K562 (cell line): ENCODE measurements around the gene NOS1. TPM values are rescaled to one million over a fixed set of nuclear protein-coding genes. Genes with fewer than 3 reads are reported as not detected.

Source experiments
- ATAC-seq: fragments of 200-7000 bp; cut with Tn5 transposase; 3 replicates; pipeline ENCODE4 v1.9.1; 2020; ENCODE audit warnings: moderate library complexity
- BruUV-seq: library from RNA; stranded (reverse); fragments of 400-500 nt; replicated peaks from 2 replicates; lab custom pipeline; 2021; lab: Mats Ljungman, UMichigan
- CTCF ChIA-PET: fragments of 300-600 bp; formaldehyde crosslinking; extraction: SDS; loops from one replicate; lab custom pipeline; 2021; ENCODE audit warnings: low intra/inter-chr PET ratio; lab: Yijun Ruan, JAX
- POLR2A ChIA-PET: fragments of 300-600, 350-650 bp; sonication (Branson Sonifier 250); formaldehyde crosslinking; extraction: SDS; loops from one replicate; lab custom pipeline; 2021; ENCODE audit warnings: antibody characterized with exemption, inconsistent platforms; lab: Yijun Ruan, JAX
- DNase-seq, 4 experiments: peaks; one replicate each; pipeline versions ENCODE4 v3.0.0 to v3.0.0-alpha.2; 2011 to 2018; ENCODE audit warnings: low spot score in 3 of 4, mixed read lengths in 3 of 4; ENCODE audit errors: extremely low read depth in 1 of 4
- FAIRE-seq: peaks from 2 replicates; lab custom pipeline; 2011; peaks lifted over from hg19 to GRCh38; lab: Jason Lieb, UNC
- H2AFZ ChIP-seq: 2 replicates; pipeline ENCODE4 v1.6.0; 2011; ENCODE audit warnings: low read depth, low read length, control low read depth, inconsistent platforms
- H3K27ac ChIP-seq: fragments of 200-600 bp; 3 replicates; pipeline ENCODE4 v1.8.0; 2011; ENCODE audit warnings: low read depth, mild to moderate bottlenecking, control low read depth, inconsistent platforms, low read length, moderate library complexity, mixed read lengths; ENCODE audit errors: extremely low read depth
- H3K27me3 ChIP-seq, 2 experiments: fragments of 300-600 bp in 1 of 2; 2 replicates in 1 of 2; 3 replicates in 1 of 2; pipeline versions ENCODE4 v1.6.0 to v1.8.0; 2011; ENCODE audit warnings: inconsistent platforms in 2 of 2, low read length in 2 of 2, mild to moderate bottlenecking in 1 of 2, mixed read lengths in 1 of 2, moderate library complexity in 1 of 2; ENCODE audit not compliant: control insufficient read depth in 2 of 2, insufficient read depth in 2 of 2
- H3K36me3 ChIP-seq: fragments of 300-600 bp; 3 replicates; pipeline ENCODE4 v1.8.0; 2011; ENCODE audit warnings: mild to moderate bottlenecking, low read length, inconsistent platforms; ENCODE audit not compliant: control insufficient read depth, insufficient read depth
- H3K4me1 ChIP-seq, 2 experiments: fragments of 200-600 bp in 1 of 2; replicated peaks in 1 of 2; 2 replicates in 1 of 2; 3 replicates in 1 of 2; pipeline versions ENCODE4 v1.5.1 to v1.8.0; 2011; ENCODE audit warnings: inconsistent platforms in 2 of 2, low read length in 2 of 2, mild to moderate bottlenecking in 1 of 2, mixed read lengths in 1 of 2, moderate library complexity in 1 of 2; ENCODE audit not compliant: control insufficient read depth in 2 of 2, insufficient read depth in 2 of 2
- H3K4me2 ChIP-seq: 2 replicates; pipeline ENCODE4 v1.6.1; 2011; ENCODE audit warnings: low read length, control low read depth, inconsistent platforms, mixed read lengths; ENCODE audit not compliant: insufficient read depth
- H3K4me3 ChIP-seq: fragments of 200-600 bp; sonication (generic), shearing (Covaris generic); 2 replicates; pipeline ENCODE4 v1.5.1; 2016; ENCODE audit warnings: control low read depth, inconsistent platforms
- H3K79me2 ChIP-seq: fragments of 200-600 bp; 3 replicates; pipeline ENCODE4 v1.8.0; 2011; ENCODE audit warnings: low read length, inconsistent platforms; ENCODE audit not compliant: control insufficient read depth, insufficient read depth
- H3K9ac ChIP-seq, 2 experiments: 2 replicates each; pipeline versions ENCODE4 v1.6.0 to v1.6.1; 2011; ENCODE audit warnings: low read depth in 2 of 2, low read length in 2 of 2, control low read depth in 1 of 2, inconsistent platforms in 1 of 2, mild to moderate bottlenecking in 1 of 2, mixed read lengths in 1 of 2; ENCODE audit not compliant: insufficient read depth in 1 of 2
- H3K9me1 ChIP-seq: one replicate; pipeline ENCODE4 v1.6.0; 2011; ENCODE audit warnings: inconsistent platforms, mild to moderate bottlenecking, low read length, moderate library complexity; ENCODE audit not compliant: control insufficient read depth, insufficient read depth
- H3K9me3 ChIP-seq: replicated peaks from 2 replicates; pipeline ENCODE4 v1.5.1; 2011; ENCODE audit warnings: low read depth, low read length, inconsistent platforms; ENCODE audit not compliant: control insufficient read depth, insufficient read depth
- H4K20me1 ChIP-seq: replicated peaks from 2 replicates; pipeline ENCODE4 v1.6.1; 2011; ENCODE audit warnings: low read length, inconsistent platforms, mixed read lengths; ENCODE audit not compliant: control insufficient read depth, insufficient read depth
- ESRRB ChIP-seq: fragments of 250-450 bp; sonication (Bioruptor Pico); IDR thresholded peaks from 2 replicates; pipeline ENCODE4 v1.5.0; 2020; ENCODE audit warnings: mild to moderate bottlenecking, moderate library complexity, borderline replicate concordance
- JUN ChIP-seq, 2 experiments: sonication (generic) in 1 of 2; formaldehyde crosslinking in 1 of 2; IDR thresholded peaks; 2 replicates each; pipeline versions ENCODE4 v1.6.1 to v1.8.0; 2012 to 2022; ENCODE audit warnings: borderline replicate concordance in 2 of 2, mild to moderate bottlenecking in 2 of 2, improper control_type of control experiment in 1 of 2, low read depth in 1 of 2, low read length in 1 of 2, missing genetic modification reagents in 1 of 2
- MED1 ChIP-seq: sonication (generic); formaldehyde crosslinking; IDR thresholded peaks from 2 replicates; pipeline ENCODE4 v1.8.1; 2023; ENCODE audit warnings: missing genetic modification reagents, borderline replicate concordance
- USF1 ChIP-seq: sonication (generic); formaldehyde crosslinking; IDR thresholded peaks from 2 replicates; pipeline ENCODE4 v1.9.0; 2022; ENCODE audit warnings: mild to moderate bottlenecking, missing genetic modification reagents
- ZNF212 ChIP-seq: fragments of 450-650 bp; formaldehyde crosslinking; IDR thresholded peaks from 2 replicates; pipeline ENCODE4 v1.4.0; 2020; ENCODE audit warnings: mild to moderate bottlenecking
- ZNF57 ChIP-seq: fragments of 450-650 bp; formaldehyde crosslinking; IDR thresholded peaks from 2 replicates; pipeline ENCODE4 v1.4.0; 2020; ENCODE audit warnings: mild to moderate bottlenecking, moderate library complexity
- WGBS: fragments of 100-300 bp; shearing (Covaris generic); methylation state at CpG from one replicate; pipeline ENCODE4 v1.1.6; 2016; ENCODE audit warnings: low coverage, mixed read lengths; ENCODE audit not compliant: insufficient coverage; ENCODE audit errors: missing lambda C conversion rate; 5-methylcytosine and 5-hydroxymethylcytosine counted together
- in situ Hi-C: fragments of 300-500 bp; cut with MboI; formaldehyde crosslinking; loops from 4 replicates; pipeline ENCODE4 v1.15.0; 2018; ENCODE audit warnings: inconsistent platforms, mixed read lengths
- intact Hi-C: fragments of 100-400 bp; cut with micrococcal nuclease; formaldehyde crosslinking; loops from 2 replicates; pipeline ENCODE4 v1.14.2; 2022
- polyA plus RNA-seq, 8 experiments: library from polyadenylated mRNA; depleted of rRNA in 4 of 8; stranded (reverse) in 5 of 8; unstranded in 3 of 8; fragments of >200 nt; fragmentation: Nextera tagmentation in 2 of 8; fragmentation: Illumina TruSeq in 1 of 8; extraction: Ambion mirVana in 2 of 8; extraction: Trizol in 1 of 8; gene quantifications; 2 replicates each; pipeline versions ENCODE4 v1.2.1 to v1.2.3, GENCODE V29; 2011 to 2014; ENCODE audit warnings: inconsistent platforms in 1 of 8, missing spikeins in 1 of 8
- total RNA-seq, 7 experiments: library from RNA; depleted of rRNA in 6 of 7; stranded (reverse); fragments of >200 nt in 6 of 7; fragmentation: Illumina TruSeq in 2 of 7; extraction: Trizol in 2 of 7; gene quantifications; 2 replicates each; pipeline versions ENCODE4 v1.2.1 to v1.2.3, GENCODE V29; 2011 to 2021; ENCODE audit warnings: low replicate concordance in 1 of 7
- TF ChIP-seq, protein P1 (sequence below): conservative IDR thresholded peaks from 2 replicates; pipeline ENCODE4 v1.6.1; 2011; ENCODE audit warnings: low read depth, mild to moderate bottlenecking, low read length; ENCODE audit not compliant: control insufficient read depth
- TF ChIP-seq, protein P2 (sequence below): sonication (generic); formaldehyde crosslinking; IDR thresholded peaks from 2 replicates; pipeline ENCODE4 v1.8.0; 2023; ENCODE audit warnings: mild to moderate bottlenecking, missing genetic modification reagents
- TF ChIP-seq, protein P3 (sequence below): fragments of 450-650 bp; formaldehyde crosslinking; conservative IDR thresholded peaks from 2 replicates; pipeline ENCODE4 v1.4.0; 2022; ENCODE audit warnings: mild to moderate bottlenecking, missing genetic modification characterization

The NOS1 gene
- total and polyA plus RNA-seq, 9 of the 15 experiments (the other 6 are each of a cell fraction or from before 2014, with no cell fraction given), result not detected

GRCh38 chr12:117158911-117159553 is 202.4 kb downstream of the NOS1 start:
- no TSS peak for BruUV-seq
- Histone ChIP-seq H3K36me3 (peaks cover 69% of the 10 kb centered on the region), H3K27ac (no peak overlapping the region), H4K20me1 (no peaks in the 10 kb centered on the region), H3K9me1 (peaks cover under 1% of the 10 kb centered on the region), H3K9me3 (no peaks in the 10 kb centered on the region), H3K4me1 (peaks cover 0 to 8% of the 10 kb centered on the region in 2 experiments; a peak in 2 of 5 replicates), H3K9ac (no peak overlapping the region), H3K4me2 (no peak overlapping the region), H3K4me3 (no peak overlapping the region), H3K27me3 (no peaks in the 10 kb centered on the region), H3K79me2 (no peaks in the 10 kb centered on the region), H2AFZ (no peak overlapping the region)
- FAIRE-seq, result no peak
- ChIA-PET POLR2A (no interaction called here), CTCF (no interaction called here)
- ATAC-seq, result no peak
- in situ Hi-C loops, result no loop called here
- TF ChIP-seq USF1 (CRISPR knock-in tag), result no peak
- TF ChIP-seq JUN (IDR thresholded peaks at IDR 0.05; ENCODE audit: borderline replicate concordance, low read depth, low read length), result no peak
- TF ChIP-seq JUN (CRISPR knock-in tag; IDR thresholded peaks at IDR 0.05; ENCODE audit: borderline replicate concordance), result no peak
- TF ChIP-seq, protein P1, sequence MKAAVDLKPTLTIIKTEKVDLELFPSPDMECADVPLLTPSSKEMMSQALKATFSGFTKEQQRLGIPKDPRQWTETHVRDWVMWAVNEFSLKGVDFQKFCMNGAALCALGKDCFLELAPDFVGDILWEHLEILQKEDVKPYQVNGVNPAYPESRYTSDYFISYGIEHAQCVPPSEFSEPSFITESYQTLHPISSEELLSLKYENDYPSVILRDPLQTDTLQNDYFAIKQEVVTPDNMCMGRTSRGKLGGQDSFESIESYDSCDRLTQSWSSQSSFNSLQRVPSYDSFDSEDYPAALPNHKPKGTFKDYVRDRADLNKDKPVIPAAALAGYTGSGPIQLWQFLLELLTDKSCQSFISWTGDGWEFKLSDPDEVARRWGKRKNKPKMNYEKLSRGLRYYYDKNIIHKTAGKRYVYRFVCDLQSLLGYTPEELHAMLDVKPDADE, result no peak
- no peak for TF ChIP-seq ESRRB (CRISPR knock-in tag)
- TF ChIP-seq, protein P2, sequence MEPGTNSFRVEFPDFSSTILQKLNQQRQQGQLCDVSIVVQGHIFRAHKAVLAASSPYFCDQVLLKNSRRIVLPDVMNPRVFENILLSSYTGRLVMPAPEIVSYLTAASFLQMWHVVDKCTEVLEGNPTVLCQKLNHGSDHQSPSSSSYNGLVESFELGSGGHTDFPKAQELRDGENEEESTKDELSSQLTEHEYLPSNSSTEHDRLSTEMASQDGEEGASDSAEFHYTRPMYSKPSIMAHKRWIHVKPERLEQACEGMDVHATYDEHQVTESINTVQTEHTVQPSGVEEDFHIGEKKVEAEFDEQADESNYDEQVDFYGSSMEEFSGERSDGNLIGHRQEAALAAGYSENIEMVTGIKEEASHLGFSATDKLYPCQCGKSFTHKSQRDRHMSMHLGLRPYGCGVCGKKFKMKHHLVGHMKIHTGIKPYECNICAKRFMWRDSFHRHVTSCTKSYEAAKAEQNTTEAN (CRISPR knock-in tag), result no peak
- no peak for TF ChIP-seq ZNF57 (CRISPR knock-in tag)
- no peak for TF ChIP-seq ZNF212 (CRISPR knock-in tag)
- TF ChIP-seq MED1, result no peak
- TF ChIP-seq, protein P3, sequence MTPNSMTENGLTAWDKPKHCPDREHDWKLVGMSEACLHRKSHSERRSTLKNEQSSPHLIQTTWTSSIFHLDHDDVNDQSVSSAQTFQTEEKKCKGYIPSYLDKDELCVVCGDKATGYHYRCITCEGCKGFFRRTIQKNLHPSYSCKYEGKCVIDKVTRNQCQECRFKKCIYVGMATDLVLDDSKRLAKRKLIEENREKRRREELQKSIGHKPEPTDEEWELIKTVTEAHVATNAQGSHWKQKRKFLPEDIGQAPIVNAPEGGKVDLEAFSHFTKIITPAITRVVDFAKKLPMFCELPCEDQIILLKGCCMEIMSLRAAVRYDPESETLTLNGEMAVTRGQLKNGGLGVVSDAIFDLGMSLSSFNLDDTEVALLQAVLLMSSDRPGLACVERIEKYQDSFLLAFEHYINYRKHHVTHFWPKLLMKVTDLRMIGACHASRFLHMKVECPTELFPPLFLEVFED (CRISPR knock-in tag), result no peak
- DNase-seq, result no peak
- 73% methylated on average over 7 of the region's 7 CpGs for WGBS
- intact Hi-C loops, result no loop called here
